NOMO-1 treated with dmso at 0.1 percent for 144 hours (cell line): ENCODE measurements around the gene NRN1.
"Not testable (repeated sequence)": the region's sequence is repeated elsewhere in the genome, so short reads cannot be mapped to it uniquely, and the experiment has no call there.

Experiments used
- DNase-seq: peaks from one replicate; lab custom pipeline; 2025; ENCODE audit not compliant: unreplicated experiment; lab: John Stamatoyannopoulos, UW

Gene NRN1

GRCh38 chr6:6006428-6007365 is at the start of gene NRN1:
TSS of gene NRN1 (minus strand) at chr6:6006925. CDS start at chr6:6006749, 176 bp downstream.
- no peak for DNase-seq

GRCh38 chr6:6052216-6052615 is 45.5 kb upstream of the NRN1 start:
- DNase-seq = no peak

GRCh38 chr6:6046716-6047115 is 40.0 kb upstream of the NRN1 start:
- DNase-seq = no peak

- no peak for DNase-seq
Measured at GRCh38 chr6:6039946-6040509, 33.3 kb upstream of the NRN1 start.

- no peak for DNase-seq
Measured at GRCh38 chr6:6037179-6037578, 30.5 kb upstream of the NRN1 start.

GRCh38 chr6:6033858-6034257 is 27.1 kb upstream of the NRN1 start:
- DNase-seq = no peak

GRCh38 chr6:6026513-6027205 is 19.9 kb upstream of the NRN1 start:
- no peak for DNase-seq

GRCh38 chr6:6025736-6026135 is 19.0 kb upstream of the NRN1 start:
- DNase-seq = no peak

- no peak for DNase-seq
Measured at GRCh38 chr6:6024220-6024619, 17.5 kb upstream of the NRN1 start.

- DNase-seq = not testable (repeated sequence)
Measured at GRCh38 chr6:6022841-6023240, 16.1 kb upstream of the NRN1 start.

GRCh38 chr6:6008648-6009421 is 2.1 kb upstream of the NRN1 start:
- peak; percentile 38 for DNase-seq

- no peak for DNase-seq
Measured at GRCh38 chr6:6008089-6008647, 1.4 kb upstream of the NRN1 start.

- no peak for DNase-seq
Measured at GRCh38 chr6:6007366-6008088, 802 bp upstream of the NRN1 start.

- no peak for DNase-seq
Measured at GRCh38 chr6:6006006-6006427, 708 bp downstream of the NRN1 start.

GRCh38 chr6:6005051-6006005 is 1.4 kb downstream of the NRN1 start:
- DNase-seq = no peak

- DNase-seq = no peak
Measured at GRCh38 chr6:6004390-6004995, 2.2 kb downstream of the NRN1 start.

- no peak for DNase-seq
Measured at GRCh38 chr6:6003621-6004366, 2.9 kb downstream of the NRN1 start.
